HG03025 (cell line): Measurements from ENCODE around the gene DTX4.
A peak's percentile ranks its signal among the peaks of the same experiment; 100 is the strongest.

Experiments used
- ATAC-seq: cut with Tn5 transposase; IDR thresholded peaks from one replicate; pipeline ENCODE4 v1.9.1; 2021; ENCODE audit warnings: mild to moderate bottlenecking, moderate library complexity; ENCODE audit not compliant: unreplicated experiment, low FRiP score

The DTX4 gene

GRCh38 chr11:59172345-59173079 lies 580 bp downstream of the DTX4 start:
- ATAC-seq, result peak; percentile 36

- peak; percentile 8 for ATAC-seq
Measured at GRCh38 chr11:59173080-59173963, 1.4 kb downstream of the DTX4 start.

- ATAC-seq, result no peak
Measured at GRCh38 chr11:59173964-59174663, 2.2 kb downstream of the DTX4 start.

- ATAC-seq, result no peak
Measured at GRCh38 chr11:59174664-59175033, 2.7 kb downstream of the DTX4 start.

GRCh38 chr11:59175091-59175501 lies 3.2 kb downstream of the DTX4 start:
- no peak for ATAC-seq

GRCh38 chr11:59176330-59176729 lies 4.4 kb downstream of the DTX4 start:
- ATAC-seq, result no peak

GRCh38 chr11:59178402-59178801 lies 6.5 kb downstream of the DTX4 start:
- no peak for ATAC-seq

- ATAC-seq, result no peak
Measured at GRCh38 chr11:59179121-59179520, 7.2 kb downstream of the DTX4 start.

GRCh38 chr11:59180168-59180776 lies 8.3 kb downstream of the DTX4 start:
- ATAC-seq, result no peak

- no peak for ATAC-seq
Measured at GRCh38 chr11:59180907-59181306, 9.0 kb downstream of the DTX4 start.

- no peak for ATAC-seq
Measured at GRCh38 chr11:59181746-59182456, 10.0 kb downstream of the DTX4 start.

GRCh38 chr11:59182457-59183151 lies 10.7 kb downstream of the DTX4 start:
- ATAC-seq, result no peak

GRCh38 chr11:59183771-59184170 lies 11.8 kb downstream of the DTX4 start:
- no peak for ATAC-seq

GRCh38 chr11:59184691-59185339 lies 12.9 kb downstream of the DTX4 start:
- ATAC-seq, result no peak

GRCh38 chr11:59185386-59185945 lies 13.5 kb downstream of the DTX4 start:
- ATAC-seq, result no peak

GRCh38 chr11:59186130-59186594 lies 14.2 kb downstream of the DTX4 start:
- ATAC-seq, result peak; percentile 73

- no peak for ATAC-seq
Measured at GRCh38 chr11:59187035-59187434, 15.1 kb downstream of the DTX4 start.

- no peak for ATAC-seq
Measured at GRCh38 chr11:59187587-59187986, 15.7 kb downstream of the DTX4 start.

GRCh38 chr11:59188954-59189353 lies 17.0 kb downstream of the DTX4 start:
- no peak for ATAC-seq
